ENCODE results near the gene NREP. TPM values are rescaled to one million over a fixed set of nuclear protein-coding genes. Genes with fewer than 3 reads are reported as not detected.
A peak's percentile ranks its signal among the peaks of the same experiment; 100 is the strongest.

The NREP gene
- total and polyA plus RNA-seq, 2 donors (not counting 1 experiment from before 2014, with no cell fraction given) = 56.8 to 364 TPM

- H3K9ac ChIP-seq (ENCODE audit: insufficient read depth, low read length) = no peak overlapping the region
- no peaks in the 10 kb centered on the region for H3K36me3 ChIP-seq (ENCODE audit: control insufficient read depth, insufficient read depth, low read length)
- peaks cover 57% of the 10 kb centered on the region for H3K79me2 ChIP-seq (ENCODE audit: control insufficient read depth, insufficient read depth, low read length)
- no peaks in the 10 kb centered on the region for H3K27me3 ChIP-seq (ENCODE audit: control insufficient read depth, insufficient read depth, low read length)
- DNase-seq (ENCODE audit: low read depth in 2 of 2) = no peak
- peak overlapping the region; percentile 35 for H3K27ac ChIP-seq (ENCODE audit: insufficient read depth, low read length)
- H3K9me3 ChIP-seq (ENCODE audit: control insufficient read depth, insufficient read depth, low read depth, low read length) = no peaks in the 10 kb centered on the region
- no peaks in the 10 kb centered on the region for H4K20me1 ChIP-seq (ENCODE audit: control insufficient read depth, extremely low read depth, insufficient read depth, low read length)
- no peak overlapping the region for H3K4me3 ChIP-seq (replicated peaks in 1 of 4; ENCODE audit: control extremely low read depth in 1 of 4, insufficient read depth in 1 of 4, low read depth in 3 of 4, low read length in 4 of 4)
- peaks cover 59% of the 10 kb centered on the region for H3K4me1 ChIP-seq (ENCODE audit: control insufficient read depth, extremely low read depth, insufficient read depth, low read length)
- peak overlapping the region; percentile 62 for H3K4me2 ChIP-seq (ENCODE audit: extremely low read depth, insufficient read depth, low read length)
- H2AFZ ChIP-seq (ENCODE audit: low read length) = no peak overlapping the region
- TF ChIP-seq EZH2 (IDR thresholded peaks at IDR 0.05; ENCODE audit: low read length, missing control alignments) = no peak
- no peak for TF ChIP-seq CTCF (conservative IDR thresholded peaks at IDR 0.05 in 1 of 2, IDR thresholded peaks at IDR 0.05 in 1 of 2; ENCODE audit: low read depth in 1 of 2, low read length in 2 of 2)
Observed at GRCh38 chr5:111743512-111743911, 13.5 kb downstream of the NREP start.

DNA sequence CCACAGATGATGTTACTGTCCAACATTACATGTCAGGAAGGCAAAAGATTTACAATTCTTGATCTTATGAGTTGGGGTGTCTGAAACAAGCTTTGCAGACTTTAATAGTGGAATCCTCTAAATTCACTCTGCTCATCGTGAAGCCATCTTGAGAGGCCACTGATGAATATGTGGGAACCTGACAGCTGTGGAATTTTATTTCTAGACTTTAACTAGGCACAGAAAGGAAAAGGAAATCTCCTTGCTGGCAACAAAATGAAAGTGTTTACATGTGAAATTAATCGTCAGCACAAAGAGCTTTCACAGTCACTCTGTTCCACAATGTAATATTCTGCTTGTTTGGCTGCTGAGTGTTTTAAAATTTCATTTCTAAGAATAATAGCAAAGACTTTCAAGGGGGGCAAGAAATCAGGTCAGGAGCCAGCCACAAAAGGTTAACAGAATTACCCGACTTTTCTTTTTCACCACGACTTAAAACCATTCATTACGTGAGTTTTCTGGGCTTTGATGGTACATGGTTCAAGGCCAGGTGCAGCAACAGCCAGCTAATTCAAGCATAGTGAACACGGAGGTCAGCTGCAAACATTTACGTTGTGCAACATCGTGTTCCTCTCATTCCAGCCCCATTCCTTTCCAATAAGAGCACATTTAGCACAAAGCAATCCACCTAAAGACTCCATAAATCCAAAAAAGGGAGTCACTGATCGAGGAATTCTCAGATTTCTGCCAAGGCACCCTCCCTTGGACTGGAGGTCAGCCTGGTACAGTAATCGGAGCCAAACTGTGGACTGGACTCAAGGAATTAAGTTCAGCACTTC, 14.6 kb downstream of the NREP start:
- no peaks in the 10 kb centered on the region for H4K20me1 ChIP-seq (ENCODE audit: control insufficient read depth, extremely low read depth, insufficient read depth, low read length)
- peak overlapping the region; percentile 35 for H3K27ac ChIP-seq (ENCODE audit: insufficient read depth, low read length)
- H3K9ac ChIP-seq (ENCODE audit: insufficient read depth, low read length) = no peak overlapping the region
- H3K27me3 ChIP-seq (ENCODE audit: control insufficient read depth, insufficient read depth, low read length) = no peaks in the 10 kb centered on the region
- no peaks in the 10 kb centered on the region for H3K9me3 ChIP-seq (ENCODE audit: control insufficient read depth, insufficient read depth, low read depth, low read length)
- H3K4me1 ChIP-seq (ENCODE audit: control insufficient read depth, extremely low read depth, insufficient read depth, low read length) = peaks cover 59% of the 10 kb centered on the region
- H3K4me3 ChIP-seq (replicated peaks in 1 of 4; ENCODE audit: control extremely low read depth in 1 of 4, insufficient read depth in 1 of 4, low read depth in 3 of 4, low read length in 4 of 4) = peak overlapping the region in 3 of 4 experiments; percentile 2 to 19 (median 12)
- TF ChIP-seq EZH2 (IDR thresholded peaks at IDR 0.05; ENCODE audit: low read length, missing control alignments) (no peak), CTCF (conservative IDR thresholded peaks at IDR 0.05 in 1 of 2, IDR thresholded peaks at IDR 0.05 in 1 of 2; ENCODE audit: low read depth in 1 of 2, low read length in 2 of 2) (no peak)
- H3K36me3 ChIP-seq (ENCODE audit: control insufficient read depth, insufficient read depth, low read length) = no peaks in the 10 kb centered on the region
- H2AFZ ChIP-seq (ENCODE audit: low read length) = no peak overlapping the region
- DNase-seq (ENCODE audit: low read depth in 2 of 2) = peak; percentile 95 to 97
- peak overlapping the region; percentile 42 for H3K4me2 ChIP-seq (ENCODE audit: extremely low read depth, insufficient read depth, low read length)
- H3K79me2 ChIP-seq (ENCODE audit: control insufficient read depth, insufficient read depth, low read length) = peaks cover 55% of the 10 kb centered on the region

GRCh38 chr5:111741278-111741677, 15.7 kb downstream of the NREP start:
- DNase-seq (ENCODE audit: low read depth in 2 of 2) = peak; percentile 44 to 53
- Histone ChIP-seq H3K9ac (ENCODE audit: insufficient read depth, low read length) (no peak overlapping the region), H4K20me1 (ENCODE audit: control insufficient read depth, extremely low read depth, insufficient read depth, low read length) (no peaks in the 10 kb centered on the region), H3K9me3 (ENCODE audit: control insufficient read depth, insufficient read depth, low read depth, low read length) (no peaks in the 10 kb centered on the region), H3K79me2 (ENCODE audit: control insufficient read depth, insufficient read depth, low read length) (peaks cover 52% of the 10 kb centered on the region), H3K36me3 (ENCODE audit: control insufficient read depth, insufficient read depth, low read length) (no peaks in the 10 kb centered on the region), H3K4me3 (replicated peaks in 1 of 4; ENCODE audit: control extremely low read depth in 1 of 4, insufficient read depth in 1 of 4, low read depth in 3 of 4, low read length in 4 of 4) (no peak overlapping the region), H3K27ac (ENCODE audit: insufficient read depth, low read length) (peak overlapping the region; percentile 35), H3K4me1 (ENCODE audit: control insufficient read depth, extremely low read depth, insufficient read depth, low read length) (peaks cover 63% of the 10 kb centered on the region), H3K27me3 (ENCODE audit: control insufficient read depth, insufficient read depth, low read length) (no peaks in the 10 kb centered on the region), H3K4me2 (ENCODE audit: extremely low read depth, insufficient read depth, low read length) (peak overlapping the region; percentile 13), H2AFZ (ENCODE audit: low read length) (no peak overlapping the region)
- TF ChIP-seq EZH2 (IDR thresholded peaks at IDR 0.05; ENCODE audit: low read length, missing control alignments) (no peak), CTCF (conservative IDR thresholded peaks at IDR 0.05 in 1 of 2, IDR thresholded peaks at IDR 0.05 in 1 of 2; ENCODE audit: low read depth in 1 of 2, low read length in 2 of 2) (no peak)
